MCF 10A (cell line): ENCODE data around the gene LARP6. TPM values are rescaled to one million over a fixed set of nuclear protein-coding genes. Genes with fewer than 3 reads are reported as not detected.

Experiments
- BruUV-seq: library from RNA; stranded (reverse); fragments of 400-500 nt; replicated peaks from 2 replicates; lab custom pipeline; 2021; lab: Mats Ljungman, UMichigan
- CTCF ChIA-PET: fragments of 300-600 bp; sonication (Branson Sonifier 250); formaldehyde crosslinking; extraction: SDS; loops from one replicate; lab custom pipeline; 2021; ENCODE audit warnings: antibody characterized with exemption, inconsistent platforms; lab: Yijun Ruan, JAX
- POLR2A ChIA-PET: fragments of 300-600, 350-650 bp; sonication (Branson Sonifier 250); formaldehyde crosslinking; extraction: SDS; loops from one replicate; lab custom pipeline; 2020; ENCODE audit warnings: antibody characterized with exemption, inconsistent platforms; lab: Yijun Ruan, JAX
- DNase-seq: peaks from one replicate; pipeline ENCODE4 v3.0.0-alpha.2; 2018; ENCODE audit not compliant: unreplicated experiment
- H3K27ac Mint-ChIP-seq: one replicate; pipeline ENCODE4 v1.8.0; 2022; ENCODE audit warnings: mild to moderate bottlenecking, low read depth, mixed read lengths; ENCODE audit not compliant: unreplicated experiment
- H3K27me3 Mint-ChIP-seq: one replicate; pipeline ENCODE4 v1.8.0; 2022; ENCODE audit warnings: mixed read lengths; ENCODE audit not compliant: insufficient read depth, unreplicated experiment
- H3K36me3 Mint-ChIP-seq: one replicate; pipeline ENCODE4 v1.8.0; 2022; ENCODE audit warnings: mild to moderate bottlenecking, moderate library complexity, mixed read lengths; ENCODE audit not compliant: insufficient read depth, unreplicated experiment
- H3K4me1 Mint-ChIP-seq: one replicate; pipeline ENCODE4 v1.8.0; 2022; ENCODE audit warnings: mixed read lengths; ENCODE audit not compliant: insufficient read depth, unreplicated experiment
- H3K4me3 Mint-ChIP-seq: one replicate; pipeline ENCODE4 v1.8.0; 2022; ENCODE audit warnings: mild to moderate bottlenecking, moderate library complexity, mixed read lengths; ENCODE audit not compliant: unreplicated experiment
- H3K9me3 Mint-ChIP-seq: one replicate; pipeline ENCODE4 v1.8.0; 2022; ENCODE audit warnings: mixed read lengths; ENCODE audit not compliant: unreplicated experiment
- intact Hi-C: fragments of 100-400 bp; cut with micrococcal nuclease; formaldehyde crosslinking; loops from 2 replicates; pipeline ENCODE4 v1.14.1; 2022
- total RNA-seq: library from RNA; stranded (reverse); gene quantifications from 2 replicates; pipeline ENCODE4 v1.2.3, GENCODE V29; 2022
- TF ChIP-seq, protein P1 (sequence below): fragments of 200-600 bp; IDR thresholded peaks from one replicate; pipeline ENCODE4 v1.8.0; 2022; ENCODE audit warnings: antibody characterized with exemption, mild to moderate bottlenecking; ENCODE audit not compliant: unreplicated experiment

The LARP6 gene
- total RNA-seq, 1 experiment from 2014 or later, result 67.3 TPM

DNA sequence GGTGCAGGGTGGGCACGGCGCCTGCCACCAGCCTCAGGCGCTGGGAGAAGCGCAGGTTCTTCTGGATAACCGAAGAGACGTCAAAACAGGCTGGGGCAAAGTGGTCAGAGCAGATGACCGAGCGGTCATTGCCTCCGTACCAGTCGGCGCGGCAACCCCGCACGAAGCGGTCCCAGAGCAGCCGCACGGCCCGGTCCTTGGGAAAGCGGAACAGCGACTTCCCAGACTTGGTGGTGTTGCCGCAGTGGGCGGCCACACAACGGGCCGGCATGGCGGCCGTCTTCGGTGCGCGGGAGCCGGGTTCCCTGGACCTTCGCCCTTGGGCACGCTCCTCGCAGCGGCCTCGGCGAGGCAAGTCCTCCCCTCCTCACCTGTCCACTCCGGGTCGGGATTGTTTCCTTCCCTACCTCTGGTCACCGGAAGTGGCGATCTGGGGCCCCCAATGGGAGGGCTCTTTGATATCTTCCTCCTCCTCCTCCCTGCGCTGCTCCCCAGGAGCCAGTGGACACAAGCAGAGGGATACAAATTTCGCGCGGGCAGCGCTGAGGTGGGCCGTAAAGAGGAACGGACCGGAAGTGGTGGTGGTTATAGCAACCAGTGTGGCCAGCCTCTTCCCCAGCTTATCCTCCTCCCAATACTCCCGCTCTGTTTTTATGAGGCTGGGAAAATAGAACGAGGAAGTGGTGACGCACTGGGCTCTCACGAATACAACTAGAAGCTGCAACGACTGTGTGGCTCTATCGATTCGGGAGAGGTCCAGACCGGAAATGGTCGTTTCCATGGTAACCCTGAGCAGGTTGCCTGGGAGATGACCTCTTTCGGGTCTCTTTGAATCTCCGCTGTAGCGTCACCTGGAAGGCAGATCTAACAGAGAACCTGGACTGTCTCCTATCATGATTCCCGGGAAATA, 38.3 kb upstream of the LARP6 start, which contains the start of the genes LRRC49 and THAP10:
Gene LRRC49 (plus strand): TSS at position 825 of the 910 bp plus-strand sequence. CDS start 69 bp downstream, at position 894.
Gene THAP10 (minus strand): TSS at position 432 of the 910 bp plus-strand sequence. CDS start 161 bp downstream, at position 271.
- intact Hi-C loops, result loop anchor here (2.0 to 10.0 kb wide), 4 partner anchors 35 to 910 kb away; no protein-coding TSS in a partner anchor
- H3K36me3 Mint-ChIP-seq, result no peaks in the 10 kb centered on the region
- H3K27ac Mint-ChIP-seq, result peak within 1 kb of the TSS; percentile 53
- ChIA-PET POLR2A (interaction anchor here (0.5 to 1.1 kb wide), 5 partner anchors 18 to 429 kb away, joined by 3 to 5 read pairs (median 3); no protein-coding TSS in a partner anchor), CTCF (interaction anchor here (0.6 to 1.4 kb wide), 8 partner anchors 17 to 1348 kb away, joined by 3 to 5 read pairs (median 3); no protein-coding TSS in a partner anchor)
- peaks cover 17% of the 10 kb centered on the region for H3K4me1 Mint-ChIP-seq
- no peaks in the 10 kb centered on the region for H3K9me3 Mint-ChIP-seq
- DNase-seq, result peak; percentile 90
- TSS peak; percentile 71 for BruUV-seq
- no peaks in the 10 kb centered on the region for H3K27me3 Mint-ChIP-seq
- H3K4me3 Mint-ChIP-seq, result peak within 1 kb of the TSS; percentile 87
- TF ChIP-seq, protein P1, sequence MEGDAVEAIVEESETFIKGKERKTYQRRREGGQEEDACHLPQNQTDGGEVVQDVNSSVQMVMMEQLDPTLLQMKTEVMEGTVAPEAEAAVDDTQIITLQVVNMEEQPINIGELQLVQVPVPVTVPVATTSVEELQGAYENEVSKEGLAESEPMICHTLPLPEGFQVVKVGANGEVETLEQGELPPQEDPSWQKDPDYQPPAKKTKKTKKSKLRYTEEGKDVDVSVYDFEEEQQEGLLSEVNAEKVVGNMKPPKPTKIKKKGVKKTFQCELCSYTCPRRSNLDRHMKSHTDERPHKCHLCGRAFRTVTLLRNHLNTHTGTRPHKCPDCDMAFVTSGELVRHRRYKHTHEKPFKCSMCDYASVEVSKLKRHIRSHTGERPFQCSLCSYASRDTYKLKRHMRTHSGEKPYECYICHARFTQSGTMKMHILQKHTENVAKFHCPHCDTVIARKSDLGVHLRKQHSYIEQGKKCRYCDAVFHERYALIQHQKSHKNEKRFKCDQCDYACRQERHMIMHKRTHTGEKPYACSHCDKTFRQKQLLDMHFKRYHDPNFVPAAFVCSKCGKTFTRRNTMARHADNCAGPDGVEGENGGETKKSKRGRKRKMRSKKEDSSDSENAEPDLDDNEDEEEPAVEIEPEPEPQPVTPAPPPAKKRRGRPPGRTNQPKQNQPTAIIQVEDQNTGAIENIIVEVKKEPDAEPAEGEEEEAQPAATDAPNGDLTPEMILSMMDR, result no peak

DNA sequence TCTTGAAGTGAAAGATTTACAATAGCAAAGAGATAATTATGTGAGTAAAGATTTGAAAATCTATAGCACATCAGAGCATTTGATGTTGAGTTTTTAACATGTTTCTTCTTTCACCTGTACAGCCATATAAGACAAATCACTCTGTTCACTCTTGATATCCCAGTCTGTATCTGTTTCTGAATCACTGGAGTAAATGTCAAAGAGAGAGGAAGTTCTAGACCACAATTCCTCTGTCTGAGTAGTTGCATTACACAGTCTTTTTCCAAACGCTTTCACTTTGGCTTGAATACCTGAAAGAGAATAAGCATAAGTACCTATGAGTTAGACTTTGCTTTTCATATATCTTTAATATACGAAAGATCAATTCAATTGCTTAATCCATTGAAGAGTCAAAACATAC, 28.4 kb upstream of the LARP6 start:
- ChIA-PET CTCF (interaction anchor here (0.8 kb wide), 1 partner anchor 8 kb away, joined by 4 read pairs; no protein-coding TSS in a partner anchor), POLR2A (interaction anchor here (0.7 to 1.1 kb wide), 2 partner anchors 11 to 13 kb away, joined by 3 read pairs; no protein-coding TSS in a partner anchor)
- no TSS peak for BruUV-seq
- intact Hi-C loops, result no loop called here
- H3K9me3 Mint-ChIP-seq, result no peaks in the 10 kb centered on the region
- no peak overlapping the region for H3K4me3 Mint-ChIP-seq
- no peaks in the 10 kb centered on the region for H3K36me3 Mint-ChIP-seq
- H3K27ac Mint-ChIP-seq, result no peak overlapping the region
- H3K4me1 Mint-ChIP-seq, result no peaks in the 10 kb centered on the region
- H3K27me3 Mint-ChIP-seq, result no peaks in the 10 kb centered on the region
- TF ChIP-seq, protein P1, result no peak
- no peak for DNase-seq

DNA sequence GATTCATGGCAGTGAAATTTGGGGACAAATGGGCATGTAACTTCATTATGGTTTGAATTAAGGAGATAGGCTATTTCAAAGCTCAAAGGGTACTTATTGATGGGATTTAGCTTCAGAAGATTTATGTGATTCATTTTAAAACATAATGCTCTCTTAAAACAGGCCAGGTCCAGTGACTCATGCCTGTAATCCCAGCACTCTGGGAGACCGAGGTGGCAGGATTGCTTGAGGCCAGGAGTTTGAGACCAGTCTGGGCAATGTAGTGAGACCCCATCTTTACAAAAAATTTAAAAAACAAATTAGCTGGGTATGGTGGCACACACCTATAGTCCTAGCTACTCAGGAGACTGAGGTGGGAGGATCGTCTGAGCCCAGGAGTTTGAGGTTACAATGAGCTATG, 26.8 kb upstream of the LARP6 start:
- CTCF ChIA-PET, result interaction anchor here (0.8 kb wide), 1 partner anchor 56 kb away, joined by 10 read pairs; no protein-coding TSS in a partner anchor
- POLR2A ChIA-PET, result no interaction called here
- Mint-ChIP-seq H3K27me3 (no peaks in the 10 kb centered on the region), H3K4me1 (no peaks in the 10 kb centered on the region), H3K36me3 (no peaks in the 10 kb centered on the region), H3K9me3 (no peaks in the 10 kb centered on the region), H3K4me3 (no peak overlapping the region), H3K27ac (no peak overlapping the region)
- intact Hi-C loops, result no loop called here
- no peak for DNase-seq
- BruUV-seq, result no TSS peak
- TF ChIP-seq, protein P1, result no peak

DNA sequence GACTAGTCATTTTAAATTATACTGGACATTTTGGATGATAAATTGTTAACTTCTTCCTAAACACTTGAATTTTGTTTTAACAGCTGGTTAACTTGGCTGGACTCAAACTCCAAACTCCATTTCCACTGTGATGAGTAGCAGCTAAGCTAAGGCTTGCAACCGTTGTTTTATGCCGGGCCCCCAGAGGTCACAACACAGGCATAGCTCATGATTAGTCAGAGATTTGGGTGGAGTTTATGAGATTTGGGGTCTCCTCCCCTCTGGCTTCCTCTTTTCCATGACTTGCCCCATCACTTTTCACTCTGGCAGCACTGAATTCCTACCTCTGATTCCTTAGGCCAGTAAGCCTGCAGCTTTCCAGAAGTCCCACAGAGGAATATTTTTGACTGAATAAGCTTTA, 25.4 kb upstream of the LARP6 start:
- no peak overlapping the region for H3K27ac Mint-ChIP-seq
- BruUV-seq, result no TSS peak
- H3K36me3 Mint-ChIP-seq, result no peaks in the 10 kb centered on the region
- ChIA-PET POLR2A (interaction anchor here (1.4 kb wide), 1 partner anchor 16 kb away, joined by 5 read pairs; no protein-coding TSS in a partner anchor), CTCF (interaction anchor here (0.9 to 3.1 kb wide), 3 partner anchors 11 to 54 kb away, joined by 3 to 21 read pairs (median 3); no protein-coding TSS in a partner anchor)
- H3K27me3 Mint-ChIP-seq, result no peaks in the 10 kb centered on the region
- TF ChIP-seq, protein P1, result no peak
- intact Hi-C loops, result loop anchor here (5.0 to 10.0 kb wide), 2 partner anchors 125 to 202 kb away; no protein-coding TSS in a partner anchor
- H3K9me3 Mint-ChIP-seq, result no peaks in the 10 kb centered on the region
- DNase-seq, result no peak
- no peak overlapping the region for H3K4me3 Mint-ChIP-seq
- peaks cover 7% of the 10 kb centered on the region for H3K4me1 Mint-ChIP-seq
